Stimulated activated CD4-positive, alpha-beta T cell treated with anti-CD3 and anti-CD28 coated beads, Interleukin-2, amount 100 ng/mL, for 48 hours (primary cell): ENCODE data around the gene KCNH1.
"Not testable (repeated sequence)": the region's sequence is repeated elsewhere in the genome, so short reads cannot be mapped to it uniquely, and the experiment has no call there.

ENCODE experiments used
- DNase-seq, 2 donors: peaks; one replicate each; pipeline ENCODE4 v3.0.0-alpha.2; 2020

The KCNH1 gene

DNA sequence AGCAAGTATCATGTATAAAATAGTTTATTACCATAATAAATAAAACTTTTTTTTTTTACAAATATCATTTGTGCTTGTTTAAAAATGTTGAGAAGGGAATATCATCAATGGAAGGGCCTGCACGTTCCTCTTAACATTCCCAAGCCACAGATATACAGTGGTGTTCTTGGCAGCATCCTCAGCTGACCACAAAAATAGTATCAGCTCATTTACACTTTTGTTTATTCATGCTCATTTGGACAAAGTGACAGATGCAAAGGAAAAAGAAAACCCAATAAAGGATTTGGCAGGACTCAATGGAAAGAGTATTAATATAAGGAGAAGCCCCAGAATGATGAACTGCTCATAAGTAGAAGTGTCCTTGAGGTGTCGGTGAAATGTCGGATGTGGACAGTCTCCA lies 455.6 kb downstream of the KCNH1 start:
- DNase-seq: no peak

DNA sequence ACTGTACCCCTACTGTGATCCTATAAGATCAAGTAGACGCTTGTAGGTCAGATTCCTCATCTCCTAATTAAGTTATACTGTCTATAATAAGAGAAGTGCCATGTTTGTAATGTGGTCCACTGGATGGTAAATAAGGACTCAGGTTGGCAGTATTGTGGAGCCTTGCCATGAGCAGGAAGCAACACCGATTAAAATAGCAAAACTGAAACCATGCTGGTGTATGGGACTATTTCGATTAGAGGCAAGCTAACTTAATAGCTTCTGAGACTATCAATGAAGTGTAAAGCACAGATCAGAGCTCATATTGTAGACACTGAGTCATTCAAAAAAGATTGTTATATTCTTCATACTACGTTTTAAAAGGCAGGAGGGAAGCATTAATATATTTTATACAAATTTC lies 456.4 kb downstream of the KCNH1 start:
- no peak for DNase-seq

DNA sequence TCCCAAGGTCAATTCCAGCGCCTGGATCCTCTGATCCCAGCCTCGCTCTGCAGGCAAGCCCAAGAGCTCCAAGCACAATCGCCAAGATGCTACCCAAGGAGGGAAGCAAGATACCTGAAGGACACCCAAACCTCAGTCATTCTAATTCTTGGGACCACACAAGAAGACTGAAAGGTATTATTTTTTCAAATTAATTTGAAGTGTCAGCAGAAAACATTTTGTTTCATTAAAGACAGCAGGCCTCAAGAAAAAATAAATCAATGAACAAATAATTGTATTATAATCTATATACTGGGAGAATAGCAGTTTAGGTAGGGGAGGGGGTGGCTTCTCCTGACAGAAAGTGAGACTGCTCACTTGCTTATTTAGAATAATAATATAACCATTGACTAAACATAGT lies 457.4 kb downstream of the KCNH1 start:
- DNase-seq: no peak

DNA sequence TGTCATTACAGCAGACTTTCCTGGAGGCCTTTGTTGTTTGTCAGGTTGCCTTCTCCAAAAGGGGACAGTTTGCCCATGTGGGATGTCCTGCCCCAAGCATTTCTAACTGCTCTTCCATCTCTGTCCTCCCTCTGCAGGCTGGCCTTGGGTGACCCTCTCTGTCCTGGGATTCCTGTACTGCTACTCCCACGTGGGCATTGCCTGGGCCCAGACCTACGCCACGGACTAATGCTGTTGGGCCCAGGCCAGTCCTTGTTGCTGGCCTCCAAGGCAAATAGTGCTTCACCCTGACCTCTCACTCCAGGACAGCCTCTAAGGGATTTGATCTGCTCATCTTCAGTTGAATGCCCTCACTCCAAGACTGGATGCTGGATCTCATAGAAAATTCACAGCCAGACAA lies 459.8 kb downstream of the KCNH1 start:
- no peak for DNase-seq

DNA sequence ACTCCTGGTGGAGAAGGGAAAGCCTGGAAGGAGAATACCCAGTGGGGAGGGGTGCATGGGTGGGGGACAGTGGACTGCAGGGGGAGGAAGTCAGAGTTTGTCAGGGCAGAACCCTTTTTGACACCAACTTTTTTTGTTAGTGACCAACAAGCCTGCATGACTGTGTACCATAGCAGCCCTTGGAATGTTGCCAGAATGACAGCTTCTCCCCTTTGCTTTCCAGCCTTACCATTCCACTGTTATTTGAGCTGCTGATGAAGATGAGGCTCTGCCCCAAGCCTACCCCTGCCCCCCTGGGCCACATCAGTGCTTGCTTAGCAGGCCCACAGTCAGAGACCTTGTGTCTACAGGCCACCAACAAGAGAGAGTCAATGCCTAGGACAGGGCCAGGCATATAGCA lies 464.0 kb downstream of the KCNH1 start:
- no peak for DNase-seq

DNA sequence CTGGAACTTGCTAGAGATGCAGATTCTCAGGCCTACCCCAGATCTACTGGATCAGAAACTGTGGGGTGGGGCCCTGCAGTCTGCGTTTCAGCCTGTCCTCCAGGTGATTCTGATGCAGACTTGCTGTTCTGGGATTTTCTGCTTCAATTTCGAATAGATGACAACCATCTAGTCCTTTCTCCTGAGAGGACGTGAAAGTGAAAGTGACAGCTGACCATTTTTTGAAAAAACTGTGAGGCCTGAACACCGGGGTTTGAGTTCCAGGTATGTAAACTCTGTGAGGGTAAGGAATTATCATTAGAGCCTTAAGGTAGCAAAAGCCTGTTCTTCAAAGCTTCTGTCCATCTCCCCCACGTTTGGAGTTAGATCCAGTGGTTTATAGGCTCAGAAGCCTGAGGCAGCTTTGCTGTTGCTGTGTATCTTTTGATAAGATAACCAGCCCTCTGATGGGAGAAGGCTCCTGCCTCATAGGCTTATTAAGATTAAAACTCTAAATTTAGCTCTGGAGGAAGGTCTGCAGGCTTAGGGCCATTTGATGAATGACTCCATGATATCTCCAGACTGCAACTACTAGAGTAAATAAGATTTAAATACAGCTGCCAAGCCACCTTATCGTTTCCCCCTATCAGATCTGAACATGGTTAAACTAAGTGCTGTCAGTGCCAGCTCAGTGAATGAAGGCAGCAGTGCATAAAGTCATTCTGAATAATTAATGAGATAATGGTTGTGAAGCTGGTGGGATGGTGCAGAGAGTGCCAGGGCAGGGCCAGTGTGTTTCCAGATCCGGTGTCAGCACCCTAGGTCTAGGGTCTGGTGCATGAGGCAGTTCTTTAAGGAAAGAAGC lies 470.0 kb downstream of the KCNH1 start:
- no peak for DNase-seq

DNA sequence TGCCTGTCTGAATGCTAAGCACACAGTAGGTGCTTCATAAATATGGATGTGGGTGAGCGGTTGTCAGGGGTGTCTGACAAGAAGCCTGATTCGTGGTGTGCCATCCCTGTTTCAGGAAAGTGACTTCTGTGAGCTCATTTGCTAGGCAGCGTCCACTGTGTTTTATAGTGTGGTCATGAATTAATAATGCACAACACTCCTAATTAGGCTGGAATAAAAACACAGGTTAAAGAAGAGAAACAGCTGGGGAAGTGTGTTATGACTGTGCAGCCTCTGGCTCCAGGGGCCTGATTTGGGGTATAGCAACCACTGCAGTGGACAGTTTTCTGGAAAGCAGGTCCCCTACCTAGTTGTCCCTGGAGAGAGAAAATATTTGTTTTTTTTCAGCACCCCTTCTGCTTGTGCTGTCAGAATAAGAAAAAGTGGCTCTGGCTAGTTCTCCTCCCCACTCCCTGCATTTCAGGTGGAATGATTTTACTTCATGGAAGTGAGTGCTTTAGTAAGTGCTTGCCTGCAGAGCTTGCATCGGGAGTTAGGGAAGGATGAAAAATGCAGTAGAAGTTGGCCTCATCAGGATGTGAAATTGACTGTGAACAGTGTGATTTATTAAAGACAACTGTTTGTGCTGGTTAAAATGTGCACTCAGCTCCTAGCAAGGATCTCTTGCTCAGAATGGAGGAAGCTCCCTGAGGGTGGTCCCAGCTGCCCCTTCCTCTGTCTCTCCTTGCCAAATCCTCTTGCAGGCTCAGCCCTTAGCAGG lies 471.5 kb downstream of the KCNH1 start:
- DNase-seq: no peak

DNA sequence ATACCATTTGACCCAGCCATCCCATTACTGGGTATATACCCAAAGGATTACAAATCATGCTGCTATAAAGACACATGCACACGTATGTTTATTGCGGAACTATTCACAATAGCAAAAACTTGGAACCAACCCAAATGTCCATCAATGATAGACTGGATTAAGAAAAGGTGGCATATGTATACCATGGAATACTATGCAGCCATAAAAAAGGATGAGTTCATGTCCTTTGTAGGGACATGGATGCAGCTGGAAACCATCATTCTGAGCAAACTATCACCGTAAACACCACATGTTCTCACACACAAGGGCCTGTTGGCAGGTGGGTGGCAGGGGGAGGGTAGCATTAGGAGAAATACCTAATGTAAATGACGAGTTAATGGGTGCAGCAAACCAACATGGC lies 472.4 kb downstream of the KCNH1 start:
- DNase-seq: not testable (repeated sequence)

DNA sequence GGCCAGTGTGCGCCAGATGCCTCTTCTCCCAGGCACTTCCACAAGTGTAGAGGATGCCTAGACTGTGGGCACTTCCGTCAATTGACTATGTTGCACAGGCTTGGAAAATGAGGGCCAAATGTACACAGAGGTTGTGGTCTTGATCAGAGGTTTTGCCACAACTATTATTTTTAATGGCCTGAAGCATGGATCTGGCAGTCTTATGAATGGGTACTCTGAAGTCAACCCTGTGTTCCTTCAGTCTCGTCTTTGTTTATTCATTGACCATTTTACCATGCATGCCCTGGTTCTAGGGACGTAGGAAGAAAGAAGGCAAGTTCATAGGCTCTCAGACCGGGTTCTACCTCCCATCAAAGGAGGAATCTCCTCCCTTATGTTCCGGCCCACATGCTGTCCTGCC lies 476.1 kb downstream of the KCNH1 start:
- DNase-seq: no peak

DNA sequence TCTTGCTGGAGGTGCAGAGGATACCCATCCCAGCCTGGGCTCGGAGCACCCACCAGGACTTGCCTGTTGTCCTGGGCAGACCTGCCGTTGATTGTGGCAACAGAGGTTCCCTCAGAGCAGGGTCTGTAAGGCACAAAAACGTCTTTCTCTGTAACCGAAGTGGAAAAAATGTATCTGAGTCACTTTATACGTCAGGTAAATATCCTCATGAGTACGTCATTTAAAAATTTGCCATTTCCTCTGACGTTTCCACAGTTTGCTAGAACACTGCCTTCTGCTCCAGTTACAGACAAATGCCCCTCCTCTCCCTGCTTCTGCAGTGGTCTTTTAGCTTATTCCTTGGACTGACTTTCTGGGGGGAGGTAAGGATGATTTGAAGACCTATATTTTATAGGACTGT lies 478.4 kb downstream of the KCNH1 start:
- DNase-seq: no peak

DNA sequence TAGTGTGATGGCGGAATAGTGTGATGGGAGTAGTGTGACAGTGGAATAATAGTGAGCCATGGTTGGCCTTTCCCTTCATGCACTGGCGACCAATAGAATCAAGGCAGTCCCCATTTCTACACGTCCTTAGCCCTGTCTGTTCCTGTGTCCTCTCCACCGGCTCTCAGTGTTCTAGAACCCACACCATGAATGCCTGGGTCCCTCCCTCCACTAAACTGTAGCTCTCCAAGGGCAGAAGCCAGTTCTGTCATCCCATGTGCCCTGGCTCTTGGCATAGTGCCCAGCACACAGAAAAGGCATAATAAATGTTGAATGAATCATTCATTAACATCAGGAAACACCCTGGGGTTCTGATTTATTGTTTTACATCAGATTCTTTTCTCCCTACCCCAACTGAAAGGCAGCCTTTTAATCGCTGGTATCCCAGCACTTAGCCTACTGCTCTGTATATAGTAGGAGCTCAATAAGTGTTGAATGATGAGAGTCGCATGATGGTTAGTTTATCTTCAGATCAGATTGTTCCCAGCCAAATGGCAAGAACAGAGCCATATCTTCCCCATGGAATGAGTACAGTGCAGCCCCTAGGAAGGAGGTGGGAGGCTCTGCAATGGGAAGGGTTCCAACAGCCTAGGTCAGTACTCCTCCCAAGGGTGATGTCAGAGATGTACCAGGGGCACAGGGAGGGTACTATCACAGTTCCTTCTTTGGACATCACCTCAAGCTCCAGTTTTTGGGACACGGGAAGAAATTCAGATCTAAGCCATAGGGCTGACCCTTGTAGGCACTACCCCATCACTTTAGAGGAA lies 479.6 kb downstream of the KCNH1 start:
- no peak for DNase-seq

DNA sequence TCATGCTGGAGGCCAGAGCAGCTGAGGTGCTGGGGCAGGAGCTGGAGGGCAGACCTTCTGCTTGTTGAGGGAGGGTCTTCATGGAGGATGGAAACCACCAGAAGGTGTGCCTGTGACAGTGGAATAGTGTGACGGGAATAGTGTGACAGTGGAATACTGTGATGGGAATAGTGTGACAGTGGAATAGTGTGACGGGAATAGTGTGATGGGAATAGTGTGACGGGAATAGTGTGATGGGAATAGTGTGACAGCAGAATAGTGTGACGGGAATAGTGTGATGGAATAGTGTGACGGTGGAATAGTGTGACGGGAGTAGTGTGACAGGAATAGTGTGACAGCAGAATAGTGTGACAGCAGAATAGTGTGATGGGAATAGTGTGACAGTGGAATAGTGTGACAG lies 480.2 kb downstream of the KCNH1 start:
- no peak for DNase-seq

DNA sequence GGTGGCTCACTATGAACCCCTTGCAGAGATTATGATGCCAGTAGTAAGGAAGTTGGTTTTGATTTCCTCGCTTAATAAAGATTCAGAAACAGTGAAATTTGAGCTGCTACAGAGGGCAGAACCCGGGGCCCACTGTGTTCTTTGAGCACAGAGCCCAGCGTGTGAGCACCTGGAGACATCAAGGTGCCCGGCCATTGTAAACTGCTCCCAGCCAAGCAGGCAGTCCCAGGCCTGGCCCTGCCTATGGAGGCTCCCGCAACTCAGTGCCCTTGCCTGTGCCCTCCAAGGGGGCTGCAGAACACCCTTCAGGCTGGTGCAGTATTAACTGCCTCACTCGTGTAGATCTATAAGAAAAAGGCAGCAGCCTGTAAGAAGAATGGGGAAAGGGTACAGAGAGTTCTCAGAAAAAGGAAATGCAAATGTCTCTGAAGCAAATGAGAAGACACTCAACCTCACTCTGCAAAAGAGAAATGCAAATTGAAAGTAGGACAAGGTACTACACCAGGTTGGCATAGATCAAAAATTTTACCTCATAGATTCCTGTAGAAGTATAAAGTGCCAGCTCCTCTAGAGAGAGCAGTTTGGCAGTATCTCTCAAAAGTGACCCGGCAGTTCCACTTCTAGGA lies 481.5 kb downstream of the KCNH1 start:
- DNase-seq: no peak

DNA sequence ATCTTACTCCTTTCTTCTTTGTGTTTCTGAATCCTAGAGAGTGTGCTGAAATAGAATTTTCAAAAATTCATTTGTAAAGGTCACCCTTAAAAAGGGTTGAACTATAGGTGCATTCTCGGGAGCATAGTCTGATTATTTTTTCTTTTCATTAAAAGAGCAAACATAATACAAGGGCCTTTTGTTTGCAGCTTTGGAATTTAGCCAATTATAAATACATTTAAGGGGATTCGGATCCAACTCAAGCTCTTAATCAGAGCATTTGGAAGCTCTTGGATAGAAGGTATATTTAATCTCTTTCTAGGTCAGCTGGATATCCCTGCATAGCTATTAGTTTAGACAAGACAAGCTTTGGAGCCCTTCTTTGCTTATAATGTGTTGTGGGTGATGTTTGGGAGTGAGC lies 483.5 kb downstream of the KCNH1 start:
- no peak for DNase-seq

DNA sequence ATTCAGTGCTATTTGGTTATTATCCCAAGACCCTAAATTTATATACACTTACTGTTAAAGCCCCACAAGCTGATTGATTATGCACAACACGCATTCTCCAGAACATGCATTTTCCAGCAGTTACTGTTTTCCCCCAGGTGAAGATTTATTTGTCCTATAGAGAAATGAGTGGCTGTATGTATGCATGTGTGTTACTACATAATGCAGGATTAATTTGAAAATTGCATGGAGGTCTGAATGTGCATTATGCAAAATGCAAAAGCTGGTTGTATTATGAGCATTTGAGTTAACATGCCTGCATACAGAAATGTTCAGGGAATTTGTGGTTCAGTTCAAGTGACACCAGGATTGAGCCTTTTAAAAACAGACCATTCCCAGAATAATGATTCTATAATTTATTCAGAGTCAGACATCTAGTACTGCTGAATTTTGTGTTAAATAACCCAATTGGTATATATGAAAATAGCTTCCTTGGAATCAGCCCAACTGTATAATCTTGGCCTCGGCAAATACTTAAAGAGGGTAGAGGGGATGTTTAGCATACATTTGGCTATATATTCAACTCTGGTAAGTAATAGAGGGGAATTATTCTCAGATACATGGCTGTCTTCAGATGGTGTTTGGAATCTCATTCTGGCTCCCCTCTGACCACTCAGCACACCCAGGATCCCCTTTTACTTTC lies 485.2 kb downstream of the KCNH1 start:
- no peak for DNase-seq

DNA sequence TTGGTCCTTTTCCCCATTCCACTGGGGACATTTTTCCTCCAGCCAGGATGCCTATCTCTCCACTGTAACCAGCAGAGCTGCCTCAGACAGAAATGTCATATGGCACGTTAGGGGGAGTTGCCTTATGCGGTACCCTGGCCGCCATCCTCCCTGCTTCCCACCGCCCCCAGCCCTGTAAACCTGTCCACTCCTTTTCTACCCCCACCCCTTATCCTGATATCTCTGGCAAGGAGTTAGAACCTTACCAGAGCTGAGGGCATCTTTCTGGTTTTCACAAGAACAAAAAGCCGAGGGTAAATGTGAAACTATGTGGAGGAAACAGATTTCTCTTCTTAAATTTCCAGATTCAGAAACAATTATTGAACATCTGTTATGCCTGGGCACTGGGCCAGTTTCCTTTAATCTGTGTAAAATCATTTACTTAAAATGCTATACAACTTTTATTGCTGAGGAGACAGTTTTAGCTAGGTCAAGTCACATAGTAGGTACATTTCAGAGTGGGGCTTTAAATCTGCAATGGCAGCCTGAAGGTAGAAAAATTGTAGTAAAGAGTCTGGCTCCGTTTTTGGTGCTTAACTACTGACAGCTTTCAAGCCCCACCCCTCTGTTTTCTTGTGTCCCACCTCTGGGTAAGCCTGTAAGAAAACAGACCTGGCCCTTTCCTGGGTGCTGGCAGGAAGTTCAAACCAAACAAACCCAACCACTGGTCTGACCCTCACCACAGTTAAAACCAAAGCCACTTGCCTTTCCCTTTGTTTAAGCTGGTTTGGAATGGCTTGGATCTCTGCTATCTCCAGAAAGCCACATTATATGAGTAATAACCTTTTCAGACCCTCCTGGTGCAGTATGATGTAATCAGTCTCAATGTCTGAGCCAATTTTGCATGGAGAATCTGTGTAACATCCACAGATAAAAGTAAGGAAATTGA lies 486.3 kb downstream of the KCNH1 start:
- no peak for DNase-seq

DNA sequence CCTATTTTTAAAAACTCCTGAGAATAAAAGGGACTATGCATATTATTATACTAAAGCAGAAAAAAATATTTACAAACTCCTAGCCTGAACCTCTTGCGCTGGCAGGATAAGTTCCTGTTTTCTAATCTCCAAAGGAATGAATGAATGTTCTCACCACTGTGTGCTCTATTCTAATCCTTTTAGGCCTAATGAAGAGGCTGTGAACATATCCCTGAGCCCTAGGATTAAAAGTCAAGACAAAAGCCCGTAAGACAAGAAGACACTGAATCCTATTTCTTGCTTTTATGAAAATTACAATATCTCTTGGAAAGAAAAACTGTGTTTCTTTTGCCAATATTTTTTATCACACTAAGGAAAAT lies 487.7 kb downstream of the KCNH1 start:
- DNase-seq: no peak

DNA sequence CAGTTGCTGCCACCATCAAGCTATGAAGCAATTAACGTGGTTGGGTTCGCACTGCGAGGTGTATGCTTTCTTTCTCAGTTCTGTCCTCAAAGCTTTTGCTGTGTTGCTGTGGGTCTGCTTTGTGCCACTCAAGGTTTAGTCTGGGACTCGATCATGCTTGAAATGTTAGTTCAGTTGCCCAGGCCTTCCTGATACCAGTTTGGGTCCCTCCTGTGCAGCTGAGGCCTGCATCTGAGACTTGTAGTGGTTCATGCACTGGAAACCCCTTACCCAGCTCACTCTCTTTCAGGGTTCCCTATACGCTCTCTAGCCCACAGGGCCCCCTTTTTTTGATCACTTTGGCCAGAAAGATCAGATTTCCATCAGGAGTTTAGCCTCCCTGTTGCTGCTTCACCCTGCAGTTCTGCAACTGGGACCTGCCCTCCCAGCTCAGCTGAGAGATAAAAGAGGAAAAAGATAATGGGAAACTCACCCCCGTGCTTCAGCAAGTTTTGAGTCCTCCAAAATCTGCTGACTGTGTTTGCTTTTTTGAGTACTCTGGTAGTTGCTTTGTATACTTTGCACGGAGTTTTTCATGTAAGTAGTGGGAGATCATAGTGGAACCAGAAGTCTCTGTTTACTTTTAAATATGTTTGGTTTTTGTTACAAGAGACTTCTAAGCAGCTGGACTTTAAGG lies 488.2 kb downstream of the KCNH1 start:
- no peak for DNase-seq

DNA sequence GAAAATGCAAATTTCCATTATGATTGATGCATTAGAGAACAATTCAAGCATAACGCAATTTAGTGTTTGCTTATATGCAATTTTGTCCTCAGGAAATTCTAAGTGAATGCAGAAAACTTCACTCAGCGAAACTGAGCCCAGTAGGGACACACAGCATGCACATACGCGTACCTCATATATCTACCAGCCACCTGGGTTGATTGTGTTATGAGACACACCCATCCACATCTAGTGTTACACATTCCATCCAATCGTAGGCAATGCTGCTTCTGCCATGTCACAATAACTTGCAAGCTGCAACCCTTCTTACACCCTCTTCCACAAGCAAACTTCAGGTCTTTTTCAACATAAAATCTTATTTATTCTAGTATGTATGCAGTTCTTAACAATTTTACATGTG lies 492.4 kb downstream of the KCNH1 start:
- DNase-seq: no peak

DNA sequence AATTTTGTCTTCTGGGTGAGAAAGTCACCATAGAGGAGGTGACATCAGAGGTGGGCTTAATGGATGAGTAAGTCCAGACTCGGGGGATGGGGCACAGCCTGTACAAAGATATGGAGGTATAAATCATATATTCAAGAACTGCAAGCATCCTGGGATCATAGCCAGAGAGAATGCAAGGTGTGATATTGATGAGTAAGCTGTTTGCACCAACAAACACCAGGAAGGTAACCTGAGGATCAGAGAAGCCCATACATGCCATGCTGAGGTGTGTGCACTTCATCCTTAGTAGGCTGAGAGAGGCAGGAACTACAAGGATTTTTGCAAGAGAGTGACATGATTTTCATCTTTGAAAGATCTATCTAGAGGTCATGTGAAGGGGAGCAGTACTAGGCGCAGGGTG lies 498.8 kb downstream of the KCNH1 start:
- DNase-seq: no peak

DNA sequence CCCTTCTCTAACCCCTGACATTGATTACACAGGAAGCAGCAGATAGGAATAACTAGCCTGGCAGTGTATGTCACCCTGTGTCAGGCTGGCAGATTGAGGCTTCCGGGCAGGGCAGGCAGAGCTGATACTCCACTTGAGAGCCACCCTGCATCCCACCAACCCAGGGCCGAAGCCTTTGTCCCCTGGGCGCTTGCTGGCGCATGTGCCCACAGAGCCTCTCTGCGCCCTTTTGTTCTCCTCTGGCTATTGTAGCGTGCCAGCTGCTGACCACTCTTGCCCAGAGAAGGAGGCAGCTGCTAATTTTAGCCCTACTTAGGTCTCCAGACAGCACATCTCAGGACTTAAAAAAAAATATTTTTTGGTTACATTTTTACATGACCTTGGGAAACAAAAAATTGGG lies 500.3 kb downstream of the KCNH1 start:
- DNase-seq: no peak
